Vagina (tissue), 2 donors: Measurements from ENCODE around the gene IFT57.

Experiments
- POLR2A ChIP-seq, 2 donors: fragments of 450-650 bp; IDR thresholded peaks; one replicate each; pipeline ENCODE4 v1.6.1; 2017; ENCODE audit warnings: antibody characterized with exemption in 2 of 2, mild to moderate bottlenecking in 2 of 2, moderate library complexity in 2 of 2
- POLR2AphosphoS5 ChIP-seq, 2 donors: sonication (generic); formaldehyde crosslinking; IDR thresholded peaks; one replicate each; pipeline ENCODE4 v1.9.0; 2017; ENCODE audit warnings: antibody characterized with exemption in 2 of 2, mild to moderate bottlenecking in 2 of 2, low read depth in 1 of 2; ENCODE audit not compliant: insufficient read depth in 1 of 2

DNA sequence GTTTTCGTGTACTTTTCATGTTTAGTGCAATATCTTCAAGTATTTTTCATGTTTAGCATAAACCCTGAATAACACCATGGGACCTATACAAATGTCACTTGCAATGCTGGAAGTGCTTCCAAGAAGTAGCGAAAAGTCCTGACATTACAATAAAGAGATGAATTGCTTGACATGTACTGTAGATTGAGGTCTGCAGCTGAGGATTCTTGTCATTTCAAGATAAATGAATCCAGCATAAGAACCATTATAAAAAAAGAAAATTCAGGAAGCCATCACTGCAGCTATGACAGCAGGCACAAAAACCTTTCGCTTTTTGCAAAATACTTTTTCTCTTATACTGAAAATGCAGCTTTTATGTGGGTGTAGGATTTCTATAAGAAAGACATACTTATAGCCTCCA, 37.4 kb downstream of the IFT57 start:
- TF ChIP-seq POLR2AphosphoS5 (IDR thresholded peaks at IDR 0.05; ENCODE audit: insufficient read depth in 1 of 2, low read depth in 1 of 2) (no peak), POLR2A (IDR thresholded peaks at IDR 0.05) (no peak)
